Measurements from ENCODE around the gene DEDD.

Gene DEDD

DNA sequence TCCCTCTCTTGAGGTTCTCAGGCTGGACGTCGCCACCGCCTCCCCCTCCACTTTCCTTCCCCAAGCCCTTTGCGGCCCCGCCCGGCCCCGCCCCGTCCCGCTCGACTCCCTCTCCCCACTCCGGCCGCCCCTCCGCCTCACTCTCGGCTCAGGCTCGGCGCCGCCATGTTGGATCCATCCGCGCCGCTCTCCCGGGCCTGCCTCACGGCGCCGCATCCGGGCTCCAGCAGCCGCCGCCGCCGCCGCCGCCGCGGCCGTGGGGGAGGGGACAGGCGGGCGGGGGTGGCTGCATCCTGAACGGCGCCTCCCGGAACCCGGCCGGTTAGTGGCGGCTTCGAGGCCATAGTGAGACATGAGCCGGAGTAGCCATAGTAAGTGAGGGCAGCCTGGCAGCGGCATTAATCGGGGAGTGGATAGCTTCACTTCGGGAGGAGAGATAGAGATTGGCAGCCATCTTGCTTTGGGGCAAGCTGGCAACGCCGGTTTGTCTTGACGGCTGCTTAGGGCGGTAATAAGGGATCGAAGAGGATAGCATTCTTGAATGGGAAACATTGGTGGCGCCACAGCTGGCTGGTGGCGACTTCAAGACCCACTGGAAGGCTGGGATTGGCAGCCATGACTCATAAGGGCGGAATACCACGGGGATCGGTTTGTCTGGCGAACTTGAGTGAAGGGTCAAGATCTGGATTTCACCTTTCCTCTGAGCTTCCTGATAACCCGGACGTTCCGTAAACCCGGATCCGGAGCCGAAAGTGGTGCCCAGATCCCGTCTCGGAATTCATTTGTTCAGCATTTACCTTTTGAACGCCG, at the start of gene DEDD:
DEDD (minus strand) TSS at position 258 of the 810 bp plus-strand sequence. CDS start 8,205 bp downstream, outside the sequence.
- DNase-seq = peak; percentile 89 to 91

GRCh38 chr1:161182214-161182613, 49.7 kb upstream of the DEDD start:
- DNase-seq = peak; percentile 53 to 54

DNA sequence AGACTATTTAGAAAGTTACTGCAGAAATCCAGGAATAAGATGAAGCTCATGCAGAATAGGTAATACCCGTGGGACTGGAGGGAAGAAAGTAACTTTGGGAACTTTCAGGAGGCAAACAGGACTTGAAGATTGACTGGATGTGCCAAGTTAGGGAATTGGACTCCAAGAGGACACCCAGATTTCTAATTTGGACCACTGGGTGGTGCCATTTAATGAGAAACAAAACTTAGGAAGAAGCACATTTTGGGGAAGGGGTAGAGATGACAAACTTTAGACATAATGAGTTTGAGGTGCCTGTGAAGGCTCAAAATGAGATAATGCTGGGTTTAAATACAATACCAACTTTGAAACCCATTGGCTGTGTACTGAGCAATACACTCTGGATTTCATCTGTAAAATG, 48.2 kb upstream of the DEDD start:
- DNase-seq = no peak

DNA sequence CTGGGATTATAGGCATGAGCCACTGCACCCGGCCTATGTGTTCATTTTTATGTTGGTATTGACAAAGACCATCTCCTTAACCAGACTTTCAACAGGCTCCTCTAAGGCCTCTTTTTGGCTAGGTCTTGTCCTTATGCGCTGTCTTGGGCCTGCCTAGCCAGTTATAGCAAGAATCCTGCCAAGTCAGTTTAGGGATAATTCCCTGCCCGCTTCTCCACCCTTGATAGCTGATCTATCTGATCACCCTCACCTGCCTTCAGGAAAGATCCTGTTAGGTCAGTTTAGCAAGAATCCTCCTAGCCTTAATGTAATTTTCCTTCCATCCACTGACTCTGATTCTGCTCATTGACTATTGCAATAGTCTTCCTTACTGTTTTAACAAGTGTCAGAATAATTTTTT, 47.2 kb upstream of the DEDD start:
- no peak for DNase-seq

GRCh38 chr1:161177936-161178244, 45.4 kb upstream of the DEDD start:
- DNase-seq = no peak

DNA sequence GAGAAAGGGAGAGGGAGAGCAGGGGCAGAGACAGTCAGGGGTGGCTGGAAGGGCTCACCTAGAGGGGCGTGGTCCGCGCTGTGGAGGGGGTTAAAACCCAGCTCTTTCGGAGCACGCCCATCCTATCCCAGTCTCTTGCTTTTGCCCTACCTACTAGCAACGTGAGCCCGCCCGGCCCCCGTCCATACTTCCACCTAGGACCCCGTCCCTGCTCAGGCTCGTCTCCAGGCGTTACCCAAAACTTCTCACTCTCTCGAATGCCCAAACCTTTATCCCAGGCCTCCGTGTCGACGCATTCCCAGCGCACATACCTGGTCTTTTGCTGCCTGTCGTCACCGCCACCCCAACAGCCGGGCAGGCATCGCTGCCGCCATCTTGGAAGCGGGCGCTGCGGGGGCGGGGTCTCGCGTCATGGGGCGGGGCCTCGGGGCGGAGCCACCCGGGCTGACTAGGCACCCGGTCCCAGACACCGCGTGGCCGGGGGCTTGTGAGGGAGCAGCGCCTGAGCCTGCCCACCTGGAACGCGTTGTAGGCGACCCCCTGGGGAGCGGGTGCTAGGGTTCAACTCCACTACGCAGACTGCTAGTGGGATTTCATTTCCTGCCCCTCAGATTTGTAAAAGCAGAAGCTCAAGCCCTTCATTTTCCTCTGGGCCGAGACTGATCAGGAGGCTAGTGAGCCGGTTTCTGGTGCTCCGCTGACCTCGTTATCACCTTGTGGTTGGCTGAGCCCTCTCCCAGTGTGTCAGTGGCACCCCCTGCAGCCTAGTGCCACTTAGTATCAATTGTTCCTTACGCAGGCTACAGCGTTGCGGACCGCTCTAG, 44.9 kb upstream of the DEDD start, which contains the start of gene B4GALT3:
B4GALT3 (minus strand) TSS at position 396 of the 824 bp plus-strand sequence. CDS start 1,447 bp downstream, outside the sequence.
- peak; percentile 95 to 97 for DNase-seq

DNA sequence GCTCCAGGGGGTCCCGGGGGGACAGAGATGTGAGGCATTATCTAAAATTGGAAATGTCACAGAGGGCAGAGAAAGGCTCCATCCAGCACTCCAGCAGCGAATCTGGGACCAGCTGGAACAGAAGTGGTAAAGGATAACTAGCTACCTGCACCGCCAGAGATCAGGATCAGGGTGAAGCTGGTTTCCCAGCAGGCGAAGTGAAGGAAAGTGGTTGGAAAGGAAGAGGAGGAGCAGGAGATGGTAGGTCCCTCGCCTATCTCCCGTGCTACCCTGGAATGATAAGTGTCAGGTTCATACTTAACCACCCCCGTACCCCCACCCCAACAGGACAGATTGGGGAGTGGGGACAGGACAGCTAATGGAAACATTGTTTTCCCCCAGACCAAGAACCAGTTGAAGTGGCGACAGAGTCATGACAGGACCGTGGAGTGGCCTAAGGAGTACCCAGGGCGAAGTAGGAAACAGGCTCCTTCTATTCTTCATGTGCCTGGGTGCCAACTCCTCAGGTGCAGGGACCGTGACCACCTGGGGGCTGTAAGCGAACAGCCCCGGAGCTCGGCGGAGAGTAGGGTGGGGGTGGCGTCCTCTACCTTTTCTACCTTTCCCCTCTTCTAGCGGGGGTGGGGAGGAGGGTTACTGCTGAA, 44.1 kb upstream of the DEDD start:
- no peak for DNase-seq

- DNase-seq = no peak
Observed at GRCh38 chr1:161175771-161176453, 43.4 kb upstream of the DEDD start.

DNA sequence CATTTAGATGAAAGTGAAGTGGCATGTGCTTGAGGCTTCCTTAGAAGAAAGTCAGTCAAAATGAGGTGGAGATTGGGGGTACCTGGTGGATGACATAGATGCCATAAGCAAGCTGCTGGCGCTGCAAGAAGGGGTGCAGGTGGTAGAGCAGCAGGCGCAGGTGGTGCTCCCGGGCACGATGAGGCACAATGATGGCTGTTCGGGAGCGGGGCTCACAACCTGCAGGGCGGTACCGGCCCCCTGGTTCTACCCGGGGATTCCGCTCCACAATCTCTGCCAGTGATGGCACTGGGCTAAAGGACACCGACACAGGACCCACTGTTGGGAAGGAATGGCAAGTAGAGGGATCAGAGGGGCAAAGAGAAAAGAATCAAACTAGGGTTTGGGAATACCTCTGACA, 42.4 kb upstream of the DEDD start:
- no peak for DNase-seq

- no peak for DNase-seq
Observed at GRCh38 chr1:161173711-161174110, 41.2 kb upstream of the DEDD start.

- DNase-seq = no peak
Observed at GRCh38 chr1:161172776-161173376, 40.4 kb upstream of the DEDD start.

- DNase-seq = no peak
Observed at GRCh38 chr1:161172349-161172748, 39.9 kb upstream of the DEDD start.

DNA sequence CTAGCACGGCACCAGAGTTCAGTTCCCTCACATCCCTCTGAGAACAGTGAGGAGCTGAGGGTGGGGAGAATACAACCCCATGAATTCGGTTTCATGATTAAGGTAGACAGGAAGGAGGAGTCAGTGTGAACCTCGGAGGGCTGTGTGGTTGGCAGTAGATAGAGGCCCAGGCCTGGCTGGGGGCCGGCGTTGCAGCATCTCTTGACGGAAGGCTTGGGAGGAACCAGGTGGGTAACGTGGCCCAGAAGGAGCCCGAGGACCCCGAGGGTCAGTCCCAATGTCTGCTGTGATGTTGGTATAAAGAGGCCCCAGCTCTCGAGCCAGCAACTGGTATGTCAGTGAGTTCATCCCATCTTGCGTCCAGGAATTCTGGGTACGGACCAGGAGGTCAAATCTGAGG, 39.2 kb upstream of the DEDD start:
- DNase-seq = no peak

DNA sequence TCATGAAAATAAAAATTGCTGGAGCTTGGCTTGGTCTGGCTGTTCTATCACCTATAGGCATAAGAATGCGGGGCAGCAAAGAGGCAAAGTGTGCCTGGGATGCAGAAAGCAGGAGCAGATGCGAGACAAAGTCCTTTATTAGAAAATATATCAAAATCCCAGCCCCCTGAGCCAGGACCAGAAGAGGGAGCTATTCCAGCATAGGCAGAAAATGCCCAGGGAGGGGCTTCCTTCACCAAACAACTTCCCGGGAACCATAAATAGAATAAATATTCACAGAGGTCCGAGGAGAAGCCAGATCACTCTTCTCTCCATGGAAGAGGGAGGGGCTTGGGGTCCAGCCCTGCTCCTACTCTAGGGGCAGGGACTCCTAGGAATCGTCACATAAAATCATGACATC, 38.7 kb upstream of the DEDD start:
- no peak for DNase-seq

GRCh38 chr1:161168906-161169305, 36.4 kb upstream of the DEDD start:
- no peak for DNase-seq

DNA sequence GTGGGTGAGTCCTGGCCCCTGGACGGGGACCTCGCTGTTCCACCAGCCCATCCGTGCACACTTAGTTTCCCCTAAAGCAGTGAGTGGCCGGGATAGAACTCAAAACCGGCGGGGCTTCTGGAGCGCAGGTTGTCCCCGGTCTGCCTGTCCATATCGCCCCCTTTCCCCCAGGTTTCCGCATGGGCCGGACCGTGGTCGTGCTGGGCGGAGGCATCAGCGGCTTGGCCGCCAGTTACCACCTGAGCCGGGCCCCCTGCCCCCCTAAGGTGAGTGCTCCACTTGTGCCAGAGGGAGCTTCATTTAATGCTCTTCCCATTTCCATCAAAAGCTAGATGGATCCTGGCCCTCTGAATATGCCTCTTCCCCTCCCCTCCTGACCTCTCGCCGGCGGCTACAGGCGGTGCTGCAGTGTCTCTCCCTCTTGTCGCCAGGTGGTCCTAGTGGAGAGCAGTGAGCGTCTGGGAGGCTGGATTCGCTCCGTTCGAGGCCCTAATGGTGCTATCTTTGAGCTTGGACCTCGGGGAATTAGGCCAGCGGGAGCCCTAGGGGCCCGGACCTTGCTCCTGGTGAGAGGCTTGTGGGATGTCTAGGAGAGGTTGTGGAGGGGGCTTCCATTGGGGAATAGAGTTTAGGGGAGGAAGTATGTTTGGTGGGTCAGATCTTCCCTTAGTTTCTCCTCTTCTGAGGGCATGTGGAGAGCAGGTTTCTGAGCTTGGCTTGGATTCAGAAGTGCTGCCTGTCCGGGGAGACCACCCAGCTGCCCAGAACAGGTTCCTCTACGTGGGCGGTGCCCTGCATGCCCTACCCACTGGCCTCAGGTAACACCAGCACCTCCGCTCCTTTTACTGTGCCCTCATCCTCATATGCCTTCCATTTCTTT, 34.4 kb upstream of the DEDD start:
- DNase-seq = no peak

DNA sequence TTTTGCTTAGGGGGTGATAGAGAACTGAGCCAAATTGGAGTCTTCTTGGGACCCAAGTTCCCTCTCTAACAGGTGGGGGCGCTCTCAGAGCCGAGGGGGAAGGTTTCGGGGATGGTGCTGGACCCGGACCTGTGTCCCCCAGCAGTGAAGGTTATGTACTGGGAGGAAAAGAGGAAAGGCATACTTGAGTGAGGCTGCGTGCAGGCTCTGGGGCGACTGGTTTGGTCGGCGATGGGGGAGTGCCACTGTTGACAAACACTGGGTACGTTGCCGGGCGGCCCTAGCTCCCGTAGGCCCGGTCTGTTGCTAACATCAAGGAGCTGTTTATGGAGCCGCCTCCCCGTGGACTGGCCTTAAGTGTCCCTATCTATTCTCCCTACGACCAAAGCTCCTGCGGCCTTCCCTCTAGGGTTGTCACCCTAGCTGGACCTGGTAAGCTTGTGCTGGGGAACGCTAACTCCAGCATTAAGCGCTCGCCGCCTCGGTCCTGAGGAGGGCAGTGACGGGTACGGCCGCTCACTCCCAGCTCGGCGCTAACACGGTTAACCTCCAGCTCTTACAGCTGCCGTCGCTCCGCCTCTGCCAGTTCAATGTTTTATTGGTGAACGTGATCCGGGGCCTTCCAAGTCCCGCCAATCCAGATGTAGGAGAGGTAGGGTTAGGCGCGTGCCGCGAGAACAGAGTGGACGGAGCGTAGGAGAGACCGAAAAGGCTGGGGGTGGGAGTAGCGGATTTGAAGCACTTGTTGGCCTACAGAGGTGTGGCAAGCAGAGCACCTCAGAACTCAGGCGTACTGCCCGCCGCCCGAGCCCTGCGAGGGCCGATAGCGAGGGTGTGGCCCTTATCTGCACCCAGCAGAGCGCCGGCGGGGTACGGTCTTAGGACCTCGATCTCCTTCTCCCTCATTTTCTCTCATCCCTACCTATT, 33.5 kb upstream of the DEDD start, which contains the start of gene PPOX:
PPOX (plus strand) TSS at position 685 of the 927 bp plus-strand sequence. CDS start 422 bp downstream, outside the sequence.
- DNase-seq = peak; percentile 85 to 88

GRCh38 chr1:161164901-161165610, 32.6 kb upstream of the DEDD start:
- no peak for DNase-seq

- DNase-seq = no peak
Observed at GRCh38 chr1:161163793-161164192, 31.3 kb upstream of the DEDD start.
